Astrocyte (in vitro differentiated cells and primary cell): Measurements from ENCODE around the gene TFRC. TPM values are rescaled to one million over a fixed set of nuclear protein-coding genes. Genes with fewer than 3 reads are reported as not detected.
"Not testable (repeated sequence)": the region's sequence is repeated elsewhere in the genome, so short reads cannot be mapped to it uniquely, and the experiment has no call there.

Experiments
- DNase-seq: peaks from one replicate; pipeline ENCODE4 v3.0.0-alpha.2; 2010; ENCODE audit warnings: low read depth
- FAIRE-seq: peaks from 2 replicates; lab custom pipeline; 2011; peaks lifted over from hg19 to GRCh38; lab: Jason Lieb, UNC
- H2AFZ ChIP-seq: 2 replicates; pipeline ENCODE4 v1.6.0; 2012; ENCODE audit warnings: low read depth, low read length, inconsistent platforms
- H3K27ac ChIP-seq: 2 replicates; pipeline ENCODE4 v1.5.1; 2011; ENCODE audit warnings: low read depth, low read length, inconsistent platforms
- H3K27me3 ChIP-seq: 2 replicates; pipeline ENCODE4 v1.6.0; 2011; ENCODE audit warnings: low read length, inconsistent platforms; ENCODE audit not compliant: insufficient read depth
- H3K36me3 ChIP-seq: 2 replicates; pipeline ENCODE4 v1.5.1; 2011; ENCODE audit warnings: low read length, inconsistent platforms; ENCODE audit not compliant: insufficient read depth
- H3K4me1 ChIP-seq: 2 replicates; pipeline ENCODE4 v1.5.1; 2011; ENCODE audit warnings: low read length, inconsistent platforms; ENCODE audit not compliant: insufficient read depth
- H3K4me2 ChIP-seq: 2 replicates; pipeline ENCODE4 v1.6.0; 2012; ENCODE audit warnings: low read length, inconsistent platforms
- H3K4me3 ChIP-seq: 2 replicates; pipeline ENCODE4 v1.5.1; 2011; ENCODE audit warnings: low read depth, mild to moderate bottlenecking, low read length, inconsistent platforms; ENCODE audit not compliant: insufficient read depth
- H3K79me2 ChIP-seq: 2 replicates; pipeline ENCODE4 v1.6.0; 2012; ENCODE audit warnings: mild to moderate bottlenecking, low read length, inconsistent platforms; ENCODE audit not compliant: insufficient read depth
- H3K9ac ChIP-seq: 2 replicates; pipeline ENCODE4 v1.6.0; 2012; ENCODE audit warnings: mild to moderate bottlenecking, low read length, inconsistent platforms
- H3K9me3 ChIP-seq: 2 replicates; pipeline ENCODE4 v1.5.1; 2012; ENCODE audit warnings: low read depth, mild to moderate bottlenecking, low read length, inconsistent platforms; ENCODE audit not compliant: insufficient read depth
- H4K20me1 ChIP-seq: 2 replicates; pipeline ENCODE4 v1.6.0; 2012; ENCODE audit warnings: low read length, inconsistent platforms; ENCODE audit not compliant: insufficient read depth
- H3K27ac Mint-ChIP-seq: one replicate; pipeline ENCODE4 v1.8.0; 2021; ENCODE audit warnings: mild to moderate bottlenecking, mixed read lengths; ENCODE audit not compliant: unreplicated experiment
- H3K27me3 Mint-ChIP-seq: one replicate; pipeline ENCODE4 v1.8.0; 2021; ENCODE audit warnings: low read depth, mixed read lengths; ENCODE audit not compliant: unreplicated experiment
- H3K36me3 Mint-ChIP-seq: one replicate; pipeline ENCODE4 v1.8.0; 2021; ENCODE audit warnings: low read depth, mixed read lengths; ENCODE audit not compliant: unreplicated experiment
- H3K4me1 Mint-ChIP-seq: one replicate; pipeline ENCODE4 v1.8.0; 2021; ENCODE audit warnings: low read depth, mixed read lengths; ENCODE audit not compliant: unreplicated experiment
- H3K4me3 Mint-ChIP-seq: one replicate; pipeline ENCODE4 v1.8.0; 2021; ENCODE audit warnings: mild to moderate bottlenecking, moderate library complexity, mixed read lengths; ENCODE audit not compliant: unreplicated experiment
- H3K9me3 Mint-ChIP-seq: one replicate; pipeline ENCODE4 v1.8.0; 2021; ENCODE audit warnings: mild to moderate bottlenecking, mixed read lengths; ENCODE audit not compliant: unreplicated experiment
- CTCF ChIP-seq: IDR thresholded peaks from 2 replicates; pipeline ENCODE4 v1.5.1; 2011; ENCODE audit warnings: low read depth, mild to moderate bottlenecking, inconsistent platforms, low read length, moderate library complexity; ENCODE audit not compliant: insufficient read depth
- EZH2 ChIP-seq: IDR thresholded peaks from 2 replicates; pipeline ENCODE4 v1.6.1; 2012; ENCODE audit warnings: mild to moderate bottlenecking, low read length, inconsistent platforms; ENCODE audit not compliant: insufficient read depth
- total RNA-seq: library from RNA; stranded (reverse); gene quantifications from 2 replicates; pipeline ENCODE4 v1.2.1, GENCODE V29; 2021

Gene TFRC
- total RNA-seq, 1 donor from 2014 or later = 98.4 TPM

- H3K4me3 Mint-ChIP-seq = no peak overlapping the region
- H3K27me3 Mint-ChIP-seq = no peaks in the 10 kb centered on the region
- Histone ChIP-seq H3K27ac (no peak overlapping the region), H3K4me3 (no peak overlapping the region), H2AFZ (no peak overlapping the region), H3K9me3 (no peaks in the 10 kb centered on the region), H3K4me2 (no peak overlapping the region), H3K36me3 (peaks cover 29% of the 10 kb centered on the region), H3K9ac (no peak overlapping the region), H3K79me2 (peaks cover 32% of the 10 kb centered on the region), H3K4me1 (no peaks in the 10 kb centered on the region), H3K27me3 (no peaks in the 10 kb centered on the region), H4K20me1 (peaks cover 49% of the 10 kb centered on the region)
- no peak overlapping the region for H3K27ac Mint-ChIP-seq
- DNase-seq = no peak
- no peak for FAIRE-seq
- H3K4me1 Mint-ChIP-seq = peaks cover 5% of the 10 kb centered on the region
- no peak for TF ChIP-seq CTCF
- TF ChIP-seq EZH2 = no peak
- H3K36me3 Mint-ChIP-seq = peaks cover 4% of the 10 kb centered on the region
- no peaks in the 10 kb centered on the region for H3K9me3 Mint-ChIP-seq
Observed at GRCh38 chr3:196075013-196075412, 6.9 kb downstream of the TFRC start.

- Histone ChIP-seq H2AFZ (no peak overlapping the region), H3K4me1 (no peaks in the 10 kb centered on the region), H3K36me3 (peaks cover 39% of the 10 kb centered on the region), H3K9ac (no peak overlapping the region), H3K9me3 (no peaks in the 10 kb centered on the region), H3K4me3 (no peak overlapping the region), H3K27me3 (no peaks in the 10 kb centered on the region), H4K20me1 (peaks cover 41% of the 10 kb centered on the region), H3K4me2 (no peak overlapping the region), H3K79me2 (peaks cover 16% of the 10 kb centered on the region), H3K27ac (no peak overlapping the region)
- H3K4me3 Mint-ChIP-seq = no peak overlapping the region
- H3K27me3 Mint-ChIP-seq = no peaks in the 10 kb centered on the region
- peaks cover 4% of the 10 kb centered on the region for H3K36me3 Mint-ChIP-seq
- no peak for FAIRE-seq
- H3K4me1 Mint-ChIP-seq = no peaks in the 10 kb centered on the region
- H3K27ac Mint-ChIP-seq = no peak overlapping the region
- peak; percentile 30 for DNase-seq
- no peaks in the 10 kb centered on the region for H3K9me3 Mint-ChIP-seq
- TF ChIP-seq CTCF (peak; percentile 81), EZH2 (no peak)
Observed at GRCh38 chr3:196073255-196073753, 8.6 kb downstream of the TFRC start.

GRCh38 chr3:196072313-196072712 is 9.6 kb downstream of the TFRC start:
- H3K4me1 Mint-ChIP-seq = no peaks in the 10 kb centered on the region
- no peak overlapping the region for H3K4me3 Mint-ChIP-seq
- H3K4me2 ChIP-seq = no peak overlapping the region
- H3K9me3 Mint-ChIP-seq = no peaks in the 10 kb centered on the region
- peaks cover 8% of the 10 kb centered on the region for H3K79me2 ChIP-seq
- no peaks in the 10 kb centered on the region for H3K27me3 Mint-ChIP-seq
- FAIRE-seq = no peak
- no peak overlapping the region for H3K27ac Mint-ChIP-seq
- no peak for TF ChIP-seq EZH2
- no peak for TF ChIP-seq CTCF
- no peak overlapping the region for H2AFZ ChIP-seq
- H4K20me1 ChIP-seq = peaks cover 33% of the 10 kb centered on the region
- H3K27ac ChIP-seq = no peak overlapping the region
- no peaks in the 10 kb centered on the region for H3K27me3 ChIP-seq
- no peak for DNase-seq
- H3K9me3 ChIP-seq = no peaks in the 10 kb centered on the region
- peaks cover 7% of the 10 kb centered on the region for H3K36me3 Mint-ChIP-seq
- H3K36me3 ChIP-seq = peaks cover 49% of the 10 kb centered on the region
- no peak overlapping the region for H3K4me3 ChIP-seq
- no peak overlapping the region for H3K9ac ChIP-seq
- H3K4me1 ChIP-seq = no peaks in the 10 kb centered on the region

- not testable (repeated sequence) for H3K27ac Mint-ChIP-seq, H3K9ac ChIP-seq, H3K9me3 Mint-ChIP-seq, H3K4me3 ChIP-seq, FAIRE-seq, DNase-seq, H3K4me1 Mint-ChIP-seq, H3K27me3 ChIP-seq, H3K79me2 ChIP-seq, H3K4me3 Mint-ChIP-seq, H3K9me3 ChIP-seq, H2AFZ ChIP-seq, H3K4me1 ChIP-seq, H3K4me2 ChIP-seq, H3K27ac ChIP-seq, H3K27me3 Mint-ChIP-seq
- peaks cover 59% of the 10 kb centered on the region for H3K36me3 ChIP-seq
- H4K20me1 ChIP-seq = peaks cover 17% of the 10 kb centered on the region
- H3K36me3 Mint-ChIP-seq = peaks cover 15% of the 10 kb centered on the region
Observed at GRCh38 chr3:196068812-196069211, 13.1 kb downstream of the TFRC start.
